Activated CD8-positive, alpha-beta memory T cell treated with anti-CD3 and anti-CD28 coated beads, Interleukin-2, amount 10 ng/mL, durations not matched to agents 7 days and 5 days (primary cell): ENCODE results near the gene MTHFR. TPM values are rescaled to one million over a fixed set of nuclear protein-coding genes. Genes with fewer than 3 reads are reported as not detected.

Experiments
- ATAC-seq: fragments of 150-1000 bp; cut with Tn5 transposase; one replicate; pipeline ENCODE4 v1.10.0; 2021; ENCODE audit warnings: moderate library complexity
- CTCF ChIA-PET: fragments of 350-600 bp; sonication (Branson Sonifier 250); formaldehyde crosslinking; loops from one replicate; lab custom pipeline; 2021; ENCODE audit warnings: antibody characterized with exemption; lab: Charles Lee
- DNase-seq: peaks from one replicate; pipeline ENCODE4 v3.0.0-alpha.2; 2020
- H3K27ac Mint-ChIP-seq: one replicate; pipeline ENCODE4 v1.8.0; 2021; ENCODE audit warnings: mild to moderate bottlenecking, mixed read lengths
- H3K27me3 Mint-ChIP-seq: one replicate; pipeline ENCODE4 v1.8.0; 2021; ENCODE audit warnings: mixed read lengths
- H3K36me3 Mint-ChIP-seq: one replicate; pipeline ENCODE4 v1.8.0; 2021; ENCODE audit warnings: mild to moderate bottlenecking, mixed read lengths
- H3K4me1 Mint-ChIP-seq: one replicate; pipeline ENCODE4 v1.8.0; 2021; ENCODE audit warnings: mixed read lengths
- H3K4me3 Mint-ChIP-seq: one replicate; pipeline ENCODE4 v1.8.0; 2021; ENCODE audit warnings: mild to moderate bottlenecking, moderate library complexity, mixed read lengths
- H3K9me3 Mint-ChIP-seq: one replicate; pipeline ENCODE4 v1.8.0; 2022; ENCODE audit warnings: low read depth, mixed read lengths
- total RNA-seq, 2 experiments: library from RNA; stranded (reverse); gene quantifications; one replicate each; pipeline ENCODE4 v1.2.3, GENCODE V29; 2021

MTHFR gene
- total RNA-seq, 2 experiments from 2014 or later: 24.1 to 30.0 TPM

DNA sequence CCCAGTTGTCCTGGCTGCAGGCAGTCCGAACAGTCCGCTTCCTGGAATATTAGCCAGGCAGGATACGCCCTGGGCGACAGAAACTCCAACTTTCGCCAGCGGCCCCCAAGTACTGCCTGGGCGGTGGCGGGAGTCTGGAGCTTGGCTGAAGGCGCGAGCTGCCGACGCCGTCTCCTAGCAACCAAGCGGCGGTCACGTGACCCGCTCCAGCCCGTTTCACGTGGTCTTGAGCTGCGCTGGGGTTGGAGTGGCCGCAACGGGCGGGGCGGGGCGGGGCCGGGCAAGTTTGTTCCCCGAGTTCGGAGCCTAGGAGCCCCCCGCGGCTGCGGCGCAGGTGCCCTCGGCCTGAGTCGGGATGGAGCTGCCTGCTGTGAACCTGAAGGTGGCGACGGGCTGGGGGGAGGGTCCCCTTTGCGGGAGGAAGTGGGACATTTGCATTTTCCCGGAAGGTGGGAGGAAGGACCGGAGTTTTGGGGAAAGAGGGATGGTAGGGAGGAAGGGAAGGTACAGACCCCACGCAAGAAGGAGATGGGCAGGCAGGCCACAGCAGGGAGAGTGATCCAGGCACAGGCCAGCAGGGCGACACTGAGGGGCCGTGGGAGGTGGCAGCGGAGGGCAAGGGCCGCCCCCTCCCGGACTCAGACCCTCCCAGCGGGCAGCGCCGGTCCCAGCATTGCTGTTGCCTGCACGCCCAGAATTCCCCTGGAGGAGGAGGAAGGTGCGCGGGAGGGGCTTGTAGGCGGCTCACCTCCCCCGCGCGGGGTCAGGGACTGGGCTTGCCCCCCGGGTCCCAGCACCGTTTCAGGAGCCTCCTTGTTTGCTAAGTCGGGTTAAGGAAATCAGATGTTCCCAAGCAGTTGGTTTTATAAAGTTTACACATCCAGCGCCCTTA, 69.7 kb downstream of the MTHFR start, which contains the start of gene AGTRAP:
TSS of gene AGTRAP (plus strand) at position 283 of the 892 bp plus-strand sequence. CDS start at position 356, 73 bp downstream.
- no peaks in the 10 kb centered on the region for H3K9me3 Mint-ChIP-seq
- peaks cover 12% of the 10 kb centered on the region for H3K36me3 Mint-ChIP-seq
- no peaks in the 10 kb centered on the region for H3K27me3 Mint-ChIP-seq
- H3K4me1 Mint-ChIP-seq: peaks cover 62% of the 10 kb centered on the region
- CTCF ChIA-PET: interaction anchor here (0.7 to 4.2 kb wide), 8 partner anchors 8 to 474 kb away, joined by 3 to 32 read pairs (median 8); partner anchors contain the start of genes FBXO6 and MAD2L2
- ATAC-seq (peak; percentile 80), DNase-seq (peak; percentile 95)
- H3K4me3 Mint-ChIP-seq: peak within 1 kb of the TSS; percentile 93
- H3K27ac Mint-ChIP-seq: peak within 1 kb of the TSS; percentile 87

Other genes starting within 250 kb of the MTHFR start
- 1 to 10 TPM; 1.8 to 4.6 TPM for gene FBXO2, start 151.5 kb downstream of the MTHFR start, total RNA-seq
- gene FBXO44, start 151.1 kb downstream of the MTHFR start, total RNA-seq: 10 to 100 TPM; 28.6 to 39.9 TPM
- gene FBXO6, start 141.8 kb downstream of the MTHFR start, total RNA-seq: 10 to 100 TPM; 36.2 to 40.3 TPM
- 10 to 100 TPM; 85.4 to 94.8 TPM for gene MAD2L2, start 124.8 kb downstream of the MTHFR start, total RNA-seq
- gene DRAXIN, start 114.3 kb downstream of the MTHFR start, total RNA-seq: 1 to 10 TPM; 1.0 to 2.1 TPM
- gene AGTRAP, start 69.8 kb downstream of the MTHFR start, total RNA-seq: 10 to 100 TPM; 45.5 to 59.9 TPM
- not detected for gene C1orf167, start 43.8 kb downstream of the MTHFR start, total RNA-seq
- 10 to 100 TPM; 20.0 to 21.1 TPM for gene CLCN6, start 227 bp upstream of the MTHFR start, total RNA-seq
- gene NPPA, start 41.8 kb upstream of the MTHFR start, total RNA-seq: not detected
- gene NPPB, start 53.0 kb upstream of the MTHFR start, total RNA-seq: not detected
- 10 to 100 TPM; 44.2 to 44.6 TPM for gene KIAA2013, start 120.5 kb upstream of the MTHFR start, total RNA-seq
- 10 to 100 TPM; 17.6 to 20.8 TPM for gene PLOD1, start 128.8 kb upstream of the MTHFR start, total RNA-seq
- 10 to 100 TPM; 57.7 to 67.5 TPM for gene MFN2, start 174.5 kb upstream of the MTHFR start, total RNA-seq
- gene MIIP, start 213.5 kb upstream of the MTHFR start, total RNA-seq: 10 to 100 TPM; 41.4 to 59.3 TPM